ENCODE data around the gene ITK. TPM values are rescaled to one million over a fixed set of nuclear protein-coding genes. Genes with fewer than 3 reads are reported as not detected.

ITK gene
- total and polyA plus RNA-seq, 2 donors (not counting 3 experiments of a cell fraction or from before 2014, with no cell fraction given): not detected

DNA sequence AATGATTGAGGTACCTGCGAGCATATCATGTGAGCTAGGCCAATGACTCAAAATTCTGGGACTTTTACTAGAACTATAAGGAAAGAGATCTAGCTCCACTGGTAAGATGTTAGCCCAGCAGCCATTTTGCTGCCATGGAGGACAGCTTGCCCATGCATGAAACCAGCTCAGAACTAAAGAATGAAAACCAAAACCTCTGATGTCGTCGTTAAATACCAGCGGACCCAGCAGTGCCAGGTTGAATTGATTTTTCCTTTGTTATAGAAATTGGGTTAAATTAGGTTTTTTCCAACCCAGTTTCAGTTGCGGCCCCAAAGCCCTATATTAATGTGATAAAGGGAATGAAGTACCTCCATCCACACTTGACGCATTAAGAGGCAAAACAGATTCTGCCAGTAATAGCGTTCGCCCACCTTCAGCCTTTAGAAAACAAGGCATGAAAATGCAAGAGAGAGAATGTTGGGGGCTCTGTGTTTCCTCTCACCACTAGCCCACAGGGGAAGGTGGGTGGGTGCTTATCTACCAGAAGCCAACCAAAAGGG is 5.5 kb upstream of the ITK start:
- no peaks in the 10 kb centered on the region for H3K27me3 ChIP-seq (ENCODE audit: control insufficient read depth in 2 of 2, insufficient read depth in 2 of 2, low read length in 2 of 2)
- H3K36me3 ChIP-seq (ENCODE audit: control insufficient read depth in 2 of 2, extremely low read depth in 1 of 2, insufficient read depth in 2 of 2, low read length in 2 of 2): no peaks in the 10 kb centered on the region
- H2AFZ ChIP-seq (ENCODE audit: low read depth, low read length): no peak overlapping the region
- H3K27ac ChIP-seq (ENCODE audit: insufficient read depth, low read depth, low read length): no peak overlapping the region
- dilution Hi-C loops (cut with MboI; ENCODE audit: extremely low pct_ligation_motif_present, low sequenced_read_pairs): no loop called here
- H3K4me1 ChIP-seq (ENCODE audit: control insufficient read depth, extremely low read depth, insufficient read depth, low read length): no peaks in the 10 kb centered on the region
- no peaks in the 10 kb centered on the region for H4K20me1 ChIP-seq (replicated peaks; ENCODE audit: control insufficient read depth, extremely low read depth, insufficient read depth, low read length)
- intact Hi-C loops (cut with micrococcal nuclease): no loop called here
- FAIRE-seq (no peak), DNase-seq (ENCODE audit: low read depth, low spot score) (no peak)
- no peak overlapping the region for H3K4me2 ChIP-seq (ENCODE audit: insufficient read depth, low read length)
- TF ChIP-seq, protein P1, sequence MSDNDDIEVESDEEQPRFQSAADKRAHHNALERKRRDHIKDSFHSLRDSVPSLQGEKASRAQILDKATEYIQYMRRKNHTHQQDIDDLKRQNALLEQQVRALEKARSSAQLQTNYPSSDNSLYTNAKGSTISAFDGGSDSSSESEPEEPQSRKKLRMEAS (IDR thresholded peaks at IDR 0.05; ENCODE audit: insufficient read depth, insufficient read length): no peak
- TF ChIP-seq, protein P2, sequence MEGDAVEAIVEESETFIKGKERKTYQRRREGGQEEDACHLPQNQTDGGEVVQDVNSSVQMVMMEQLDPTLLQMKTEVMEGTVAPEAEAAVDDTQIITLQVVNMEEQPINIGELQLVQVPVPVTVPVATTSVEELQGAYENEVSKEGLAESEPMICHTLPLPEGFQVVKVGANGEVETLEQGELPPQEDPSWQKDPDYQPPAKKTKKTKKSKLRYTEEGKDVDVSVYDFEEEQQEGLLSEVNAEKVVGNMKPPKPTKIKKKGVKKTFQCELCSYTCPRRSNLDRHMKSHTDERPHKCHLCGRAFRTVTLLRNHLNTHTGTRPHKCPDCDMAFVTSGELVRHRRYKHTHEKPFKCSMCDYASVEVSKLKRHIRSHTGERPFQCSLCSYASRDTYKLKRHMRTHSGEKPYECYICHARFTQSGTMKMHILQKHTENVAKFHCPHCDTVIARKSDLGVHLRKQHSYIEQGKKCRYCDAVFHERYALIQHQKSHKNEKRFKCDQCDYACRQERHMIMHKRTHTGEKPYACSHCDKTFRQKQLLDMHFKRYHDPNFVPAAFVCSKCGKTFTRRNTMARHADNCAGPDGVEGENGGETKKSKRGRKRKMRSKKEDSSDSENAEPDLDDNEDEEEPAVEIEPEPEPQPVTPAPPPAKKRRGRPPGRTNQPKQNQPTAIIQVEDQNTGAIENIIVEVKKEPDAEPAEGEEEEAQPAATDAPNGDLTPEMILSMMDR (IDR thresholded peaks at IDR 0.05; ENCODE audit: extremely low read depth in 1 of 2, insufficient read depth in 1 of 2, low read depth in 1 of 2, low read length in 2 of 2): no peak
- no peak for TF ChIP-seq GATA2 (IDR thresholded peaks at IDR 0.05; ENCODE audit: insufficient read depth, insufficient read length, low read depth, low read length)
- TF ChIP-seq EZH2 (IDR thresholded peaks at IDR 0.05; ENCODE audit: borderline replicate concordance, low read depth, low read length, severe bottlenecking): no peak
- no peak for TF ChIP-seq JUN (IDR thresholded peaks at IDR 0.05; ENCODE audit: borderline replicate concordance, insufficient read depth, insufficient read length, low read depth)
- no peak for TF ChIP-seq MYC (IDR thresholded peaks at IDR 0.05; ENCODE audit: low read depth, low read length)
- TF ChIP-seq POLR2AphosphoS5 (IDR thresholded peaks at IDR 0.05; ENCODE audit: insufficient read depth, low read depth, low read length): no peak
- no peak for TF ChIP-seq POLR2A (IDR thresholded peaks at IDR 0.05; ENCODE audit: low read depth, low read length)
- no peak for TF ChIP-seq FOS (IDR thresholded peaks at IDR 0.05; ENCODE audit: borderline replicate concordance, insufficient read depth, low read length)
- no peak overlapping the region for H3K9ac ChIP-seq (replicated peaks; ENCODE audit: extremely low read depth, insufficient read depth, low read length)
- no peaks in the 10 kb centered on the region for H3K79me2 ChIP-seq (ENCODE audit: control insufficient read depth, insufficient read depth, low read length)
- no TSS peak for BruUV-seq (replicated peaks)
- no peaks in the 10 kb centered on the region for H3K9me1 ChIP-seq (replicated peaks; ENCODE audit: control insufficient read depth, extremely low read depth, insufficient read depth, low read length)
- no peaks in the 10 kb centered on the region for H3K9me3 ChIP-seq (replicated peaks; ENCODE audit: control insufficient read depth, insufficient read depth, low read length)
- ChIA-PET CTCF (interaction anchor here (1.5 kb wide), 1 partner anchor 26 kb away, joined by 5 read pairs; no protein-coding TSS in a partner anchor), POLR2A (no interaction called here)
- no peak overlapping the region for H3K4me3 ChIP-seq (replicated peaks in 1 of 3; ENCODE audit: insufficient read depth in 1 of 3, low read depth in 1 of 3, low read length in 3 of 3)

All from endothelial cell of umbilical vein (primary cell).